ENCODE measurements around the gene TENT4B.

Gene TENT4B

GRCh38 chr16:50273382-50273690, 120.2 kb downstream of the TENT4B start:
- Histone ChIP-seq H3K4me3 (ENCODE audit: low read depth in 1 of 2, low read length in 1 of 2) (peak overlapping the region in 1 of 2 experiments; percentile 87), H3K27ac (peak overlapping the region; percentile 95)

DNA sequence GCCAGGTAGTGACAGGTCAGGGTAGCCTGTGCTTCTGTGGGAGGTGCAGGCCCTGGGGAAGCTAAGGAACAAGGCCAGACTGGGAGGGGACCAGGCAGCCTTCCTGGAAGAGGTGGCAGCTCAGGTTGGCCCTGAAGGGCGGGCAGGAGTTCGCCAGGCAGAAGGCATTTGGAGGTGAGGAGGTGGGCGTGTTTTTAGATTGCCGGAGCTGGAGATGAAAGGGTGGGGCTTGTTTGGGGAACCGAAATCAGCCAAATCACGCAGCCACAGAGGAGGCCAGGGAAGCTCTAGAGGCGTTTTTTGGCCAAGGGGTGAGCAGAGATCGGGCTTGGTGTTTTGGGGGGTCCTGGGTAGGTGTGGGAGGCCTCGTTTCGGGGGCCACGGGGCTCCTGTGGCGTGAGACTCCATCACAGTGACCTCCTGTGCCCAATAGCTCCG, 120.8 kb downstream of the TENT4B start:
- H3K36me3 ChIP-seq, result no peaks in the 10 kb centered on the region
- H3K27me3 ChIP-seq, result no peaks in the 10 kb centered on the region
- peaks cover 72 to 74% of the 10 kb centered on the region in 2 experiments for H3K4me1 ChIP-seq (ENCODE audit: control insufficient read depth in 1 of 2, insufficient read depth in 1 of 2, low read depth in 1 of 2, low read length in 1 of 2)
- peak overlapping the region; percentile 95 for H3K27ac ChIP-seq
- H3K9me3 ChIP-seq, result no peaks in the 10 kb centered on the region
- peak overlapping the region; percentile 87 to 95 for H3K4me3 ChIP-seq (ENCODE audit: low read depth in 1 of 2, low read length in 1 of 2)
- TF ChIP-seq, protein P1, sequence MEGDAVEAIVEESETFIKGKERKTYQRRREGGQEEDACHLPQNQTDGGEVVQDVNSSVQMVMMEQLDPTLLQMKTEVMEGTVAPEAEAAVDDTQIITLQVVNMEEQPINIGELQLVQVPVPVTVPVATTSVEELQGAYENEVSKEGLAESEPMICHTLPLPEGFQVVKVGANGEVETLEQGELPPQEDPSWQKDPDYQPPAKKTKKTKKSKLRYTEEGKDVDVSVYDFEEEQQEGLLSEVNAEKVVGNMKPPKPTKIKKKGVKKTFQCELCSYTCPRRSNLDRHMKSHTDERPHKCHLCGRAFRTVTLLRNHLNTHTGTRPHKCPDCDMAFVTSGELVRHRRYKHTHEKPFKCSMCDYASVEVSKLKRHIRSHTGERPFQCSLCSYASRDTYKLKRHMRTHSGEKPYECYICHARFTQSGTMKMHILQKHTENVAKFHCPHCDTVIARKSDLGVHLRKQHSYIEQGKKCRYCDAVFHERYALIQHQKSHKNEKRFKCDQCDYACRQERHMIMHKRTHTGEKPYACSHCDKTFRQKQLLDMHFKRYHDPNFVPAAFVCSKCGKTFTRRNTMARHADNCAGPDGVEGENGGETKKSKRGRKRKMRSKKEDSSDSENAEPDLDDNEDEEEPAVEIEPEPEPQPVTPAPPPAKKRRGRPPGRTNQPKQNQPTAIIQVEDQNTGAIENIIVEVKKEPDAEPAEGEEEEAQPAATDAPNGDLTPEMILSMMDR (IDR thresholded peaks at IDR 0.05), result no peak

More at GRCh38 chr16:50273382-50273690, 120.2 kb downstream of the TENT4B start:
- Histone ChIP-seq H3K27me3 (no peaks in the 10 kb centered on the region), H3K9me3 (no peaks in the 10 kb centered on the region), H3K36me3 (no peaks in the 10 kb centered on the region), H3K4me1 (ENCODE audit: control insufficient read depth in 1 of 2, insufficient read depth in 1 of 2, low read depth in 1 of 2, low read length in 1 of 2) (peaks cover 68 to 69% of the 10 kb centered on the region in 2 experiments)
- TF ChIP-seq, protein P1 (IDR thresholded peaks at IDR 0.05), result no peak

DNA sequence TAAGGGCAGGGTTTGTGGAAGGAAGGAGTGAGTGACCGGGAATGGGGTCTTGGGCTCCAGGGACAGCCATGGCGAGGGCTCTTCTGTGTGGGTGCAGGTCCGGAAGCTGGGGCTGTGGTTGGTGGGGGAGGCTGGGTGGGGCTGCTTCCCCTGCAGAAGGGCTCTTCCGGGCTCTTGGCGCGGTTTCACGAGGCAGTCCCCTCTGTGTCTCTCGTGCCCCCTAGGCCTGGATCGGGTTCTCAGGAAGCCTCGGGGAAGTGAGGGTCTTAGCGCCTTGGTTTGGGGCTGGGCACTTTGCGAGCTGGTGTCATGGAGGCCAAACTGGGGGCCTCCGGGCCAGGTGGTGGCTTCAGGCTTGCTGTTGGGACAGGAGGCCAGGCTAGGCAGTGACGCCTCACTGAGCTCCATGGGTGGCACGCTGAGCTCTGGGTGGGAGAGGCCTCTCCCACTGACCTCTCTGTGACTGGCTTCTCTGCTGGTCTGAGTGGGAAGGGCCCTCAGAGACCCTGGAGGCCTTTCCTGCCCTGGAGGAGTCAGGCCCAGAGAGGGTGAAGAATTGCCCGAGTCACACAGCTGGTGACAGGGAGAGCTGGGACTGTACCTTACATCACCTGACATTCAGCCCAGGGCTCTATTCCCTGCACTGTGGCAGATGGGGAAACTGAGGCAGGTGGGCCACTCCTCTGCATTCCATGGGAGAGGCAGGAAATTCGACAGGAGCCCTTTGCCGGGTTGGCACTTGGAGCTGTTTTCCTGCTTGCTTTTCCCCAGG, 121.4 kb downstream of the TENT4B start:
- Histone ChIP-seq H3K36me3 (no peaks in the 10 kb centered on the region), H3K27me3 (no peaks in the 10 kb centered on the region), H3K9me3 (no peaks in the 10 kb centered on the region), H3K4me1 (ENCODE audit: control insufficient read depth in 1 of 2, insufficient read depth in 1 of 2, low read depth in 1 of 2, low read length in 1 of 2) (peaks cover 78 to 80% of the 10 kb centered on the region in 2 experiments), H3K27ac (peak overlapping the region; percentile 95), H3K4me3 (ENCODE audit: low read depth in 1 of 2, low read length in 1 of 2) (peak overlapping the region; percentile 87 to 95)
- TF ChIP-seq, protein P1 (IDR thresholded peaks at IDR 0.05), result no peak

DNA sequence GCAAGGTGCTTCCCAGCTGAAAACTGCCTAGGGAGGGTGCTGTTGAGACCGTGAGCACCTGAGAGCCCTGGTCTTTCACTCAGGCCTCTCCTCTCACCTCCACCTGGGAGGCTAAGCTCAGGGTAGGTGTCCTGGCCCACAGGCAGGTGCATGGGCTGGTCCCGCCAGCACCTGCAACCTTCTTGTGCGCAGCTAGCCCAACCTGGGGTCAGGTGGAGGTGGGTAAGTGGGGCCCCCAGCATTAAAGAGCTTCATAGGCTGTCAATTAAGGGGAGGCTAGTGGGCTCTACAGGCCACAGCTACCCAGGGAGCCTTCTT, 122.0 kb downstream of the TENT4B start:
- Histone ChIP-seq H3K4me1 (ENCODE audit: control insufficient read depth in 1 of 2, insufficient read depth in 1 of 2, low read depth in 1 of 2, low read length in 1 of 2) (peaks cover 83 to 86% of the 10 kb centered on the region in 2 experiments), H3K9me3 (no peaks in the 10 kb centered on the region), H3K36me3 (no peaks in the 10 kb centered on the region), H3K4me3 (ENCODE audit: low read depth in 1 of 2, low read length in 1 of 2) (peak overlapping the region; percentile 87 to 95), H3K27ac (peak overlapping the region; percentile 95), H3K27me3 (no peaks in the 10 kb centered on the region)
- TF ChIP-seq, protein P1 (IDR thresholded peaks at IDR 0.05), result no peak

GRCh38 chr16:50275428-50276325, 122.6 kb downstream of the TENT4B start:
- H3K27me3 ChIP-seq, result no peaks in the 10 kb centered on the region
- H3K4me3 ChIP-seq (ENCODE audit: low read depth in 1 of 2, low read length in 1 of 2), result peak overlapping the region; percentile 87 to 95
- H3K27ac ChIP-seq, result peak overlapping the region; percentile 95
- no peaks in the 10 kb centered on the region for H3K9me3 ChIP-seq
- no peaks in the 10 kb centered on the region for H3K36me3 ChIP-seq
- TF ChIP-seq, protein P1 (IDR thresholded peaks at IDR 0.05), result no peak
- H3K4me1 ChIP-seq (ENCODE audit: control insufficient read depth in 1 of 2, insufficient read depth in 1 of 2, low read depth in 1 of 2, low read length in 1 of 2), result peaks cover 84 to 87% of the 10 kb centered on the region in 2 experiments

Data from neutrophil (primary cell).